Measurements from ENCODE around the gene HECTD4. TPM values are rescaled to one million over a fixed set of nuclear protein-coding genes. Genes with fewer than 3 reads are reported as not detected.

Gene HECTD4
- total and polyA plus RNA-seq, 5 donors, result 11.1 to 26.6 (median 25.4) TPM

GRCh38 chr12:112126911-112127310 is 255.3 kb downstream of the HECTD4 start:
- DNase-seq, result no peak
- WGBS, result 82% methylated on average over 7 of the region's 7 CpGs
- Histone ChIP-seq H3K9me3 (ENCODE audit: control insufficient read depth, low read length) (no peaks in the 10 kb centered on the region), H3K27ac (ENCODE audit: low read length) (no peak overlapping the region), H3K4me1 (ENCODE audit: control insufficient read depth, insufficient read depth, low read length) (peaks cover 4% of the 10 kb centered on the region), H3K27me3 (ENCODE audit: control insufficient read depth, insufficient read depth) (no peaks in the 10 kb centered on the region), H3K4me3 (ENCODE audit: low read length) (no peak overlapping the region)
- ATAC-seq, result no peak
- intact Hi-C loops (cut with DNase I), result no loop called here

- intact Hi-C loops (cut with DNase I), result no loop called here
- no peaks in the 10 kb centered on the region for H3K27me3 ChIP-seq (ENCODE audit: control insufficient read depth, insufficient read depth)
- 1% methylated on average over 25 of the region's 25 CpGs for WGBS
- DNase-seq (no peak), ATAC-seq (no peak)
- peak overlapping the region; percentile 61 for H3K4me3 ChIP-seq (ENCODE audit: low read length)
- peaks cover 6% of the 10 kb centered on the region for H3K4me1 ChIP-seq (ENCODE audit: control insufficient read depth, insufficient read depth, low read length)
- H3K27ac ChIP-seq (ENCODE audit: low read length), result peak overlapping the region; percentile 91
- no peaks in the 10 kb centered on the region for H3K9me3 ChIP-seq (ENCODE audit: control insufficient read depth, low read length)
Measured at GRCh38 chr12:112126000-112126438, 256.2 kb downstream of the HECTD4 start.

GRCh38 chr12:112125250-112125999 is 256.8 kb downstream of the HECTD4 start, which contains the start of gene TRAFD1:
TSS of gene TRAFD1 (plus strand) at chr12:112125560. CDS start at chr12:112130523, 4,963 bp downstream.
- peak; percentile 98 to 100 (median 99) for DNase-seq
- peak within 1 kb of the TSS; percentile 91 for H3K27ac ChIP-seq (ENCODE audit: low read length)
- H3K4me1 ChIP-seq (ENCODE audit: control insufficient read depth, insufficient read depth, low read length), result peaks cover 6% of the 10 kb centered on the region
- intact Hi-C loops (cut with DNase I), result no loop called here
- H3K27me3 ChIP-seq (ENCODE audit: control insufficient read depth, insufficient read depth), result no peaks in the 10 kb centered on the region
- no peaks in the 10 kb centered on the region for H3K9me3 ChIP-seq (ENCODE audit: control insufficient read depth, low read length)
- peak; percentile 98 to 99 for ATAC-seq
- H3K4me3 ChIP-seq (ENCODE audit: low read length), result peak within 1 kb of the TSS; percentile 61
- under 1% methylated on average over 63 of the region's 63 CpGs for WGBS

- intact Hi-C loops (cut with DNase I), result no loop called here
- no peaks in the 10 kb centered on the region for H3K9me3 ChIP-seq (ENCODE audit: control insufficient read depth, low read length)
- H3K4me3 ChIP-seq (ENCODE audit: low read length), result no peak overlapping the region
- ATAC-seq, result no peak
- no peak for DNase-seq
- WGBS, result 1% methylated on average over 1 of the region's 1 CpG
- H3K4me1 ChIP-seq (ENCODE audit: control insufficient read depth, insufficient read depth, low read length), result peaks cover 6% of the 10 kb centered on the region
- no peaks in the 10 kb centered on the region for H3K27me3 ChIP-seq (ENCODE audit: control insufficient read depth, insufficient read depth)
- H3K27ac ChIP-seq (ENCODE audit: low read length), result no peak overlapping the region
Measured at GRCh38 chr12:112124918-112125249, 257.3 kb downstream of the HECTD4 start.

- ATAC-seq (no peak), DNase-seq (no peak)
- Histone ChIP-seq H3K4me1 (ENCODE audit: control insufficient read depth, insufficient read depth, low read length) (peaks cover 6% of the 10 kb centered on the region), H3K4me3 (ENCODE audit: low read length) (no peak overlapping the region), H3K27ac (ENCODE audit: low read length) (peak overlapping the region; percentile 61), H3K9me3 (ENCODE audit: control insufficient read depth, low read length) (no peaks in the 10 kb centered on the region), H3K27me3 (ENCODE audit: control insufficient read depth, insufficient read depth) (no peaks in the 10 kb centered on the region)
- WGBS, result 52% methylated on average over 12 of the region's 12 CpGs
- intact Hi-C loops (cut with DNase I), result no loop called here
Measured at GRCh38 chr12:112122823-112123690, 259.2 kb downstream of the HECTD4 start.

GRCh38 chr12:112121780-112122565 is 260.3 kb downstream of the HECTD4 start:
- WGBS, result 34% methylated on average over 11 of the region's 11 CpGs
- intact Hi-C loops (cut with DNase I), result no loop called here
- H3K9me3 ChIP-seq (ENCODE audit: control insufficient read depth, low read length), result no peaks in the 10 kb centered on the region

GRCh38 chr12:112117685-112118084 is 264.5 kb downstream of the HECTD4 start:
- DNase-seq (no peak), ATAC-seq (no peak)
- Histone ChIP-seq H3K4me1 (ENCODE audit: control insufficient read depth, insufficient read depth, low read length) (peaks cover 10% of the 10 kb centered on the region), H3K9me3 (ENCODE audit: control insufficient read depth, low read length) (no peaks in the 10 kb centered on the region), H3K27ac (ENCODE audit: low read length) (no peak overlapping the region), H3K27me3 (ENCODE audit: control insufficient read depth, insufficient read depth) (no peaks in the 10 kb centered on the region), H3K4me3 (ENCODE audit: low read length) (no peak overlapping the region)
- intact Hi-C loops (cut with DNase I), result no loop called here
- WGBS, result 81% methylated on average over 8 of the region's 8 CpGs

More at GRCh38 chr12:112121780-112122565, 260.3 kb downstream of the HECTD4 start:
- peak; percentile 60 to 67 for ATAC-seq
- no peaks in the 10 kb centered on the region for H3K27me3 ChIP-seq (ENCODE audit: control insufficient read depth, insufficient read depth)
- DNase-seq, result peak; percentile 81 to 92 (median 87)
- peak overlapping the region; percentile 98 for H3K27ac ChIP-seq (ENCODE audit: low read length)
- no peak overlapping the region for H3K4me3 ChIP-seq (ENCODE audit: low read length)
- H3K4me1 ChIP-seq (ENCODE audit: control insufficient read depth, insufficient read depth, low read length), result peaks cover 6% of the 10 kb centered on the region

- H3K27ac ChIP-seq (ENCODE audit: low read length), result peak overlapping the region; percentile 99
- peak; percentile 97 to 98 for ATAC-seq
- no peaks in the 10 kb centered on the region for H3K27me3 ChIP-seq (ENCODE audit: control insufficient read depth, insufficient read depth)
- peak; percentile 79 to 92 (median 89) for DNase-seq
- 34% methylated on average over 7 of the region's 7 CpGs for WGBS
- intact Hi-C loops (cut with DNase I), result no loop called here
- H3K4me3 ChIP-seq (ENCODE audit: low read length), result peak overlapping the region; percentile 23
- no peaks in the 10 kb centered on the region for H3K9me3 ChIP-seq (ENCODE audit: control insufficient read depth, low read length)
- H3K4me1 ChIP-seq (ENCODE audit: control insufficient read depth, insufficient read depth, low read length), result peaks cover 4% of the 10 kb centered on the region
Measured at GRCh38 chr12:112116232-112117060, 265.8 kb downstream of the HECTD4 start.

- intact Hi-C loops (cut with DNase I), result no loop called here
- Histone ChIP-seq H3K4me3 (ENCODE audit: low read length) (no peak overlapping the region), H3K27me3 (ENCODE audit: control insufficient read depth, insufficient read depth) (no peaks in the 10 kb centered on the region), H3K27ac (ENCODE audit: low read length) (no peak overlapping the region), H3K9me3 (ENCODE audit: control insufficient read depth, low read length) (no peaks in the 10 kb centered on the region), H3K4me1 (ENCODE audit: control insufficient read depth, insufficient read depth, low read length) (peaks cover 4% of the 10 kb centered on the region)
- ATAC-seq (no peak), DNase-seq (no peak)
- WGBS, result 91% methylated on average over 6 of the region's 6 CpGs
Measured at GRCh38 chr12:112115259-112116045, 266.8 kb downstream of the HECTD4 start.
